ENCODE results near the gene PPP3R1.

- TF ChIP-seq RAD21 (IDR thresholded peaks at IDR 0.05) (no peak), CTCF (IDR thresholded peaks at IDR 0.05; ENCODE audit: low read depth, low read length, missing input control) (no peak), EGR1 (IDR thresholded peaks at IDR 0.05; ENCODE audit: low read depth in 2 of 2) (no peak), SP1 (IDR thresholded peaks at IDR 0.05) (no peak)
These were observed 6.7 kb downstream of the PPP3R1 start for GRCh38 chr2:68245672-68246071.
